ELF-1 (cell line): ENCODE data around the gene TUBB.
A peak's percentile ranks its signal among the peaks of the same experiment; 100 is the strongest.

Experiments used
- DNase-seq: peaks from one replicate; pipeline ENCODE4 v3.0.0-alpha.2; 2016; ENCODE audit warnings: low read depth, low spot score

Gene TUBB

DNA sequence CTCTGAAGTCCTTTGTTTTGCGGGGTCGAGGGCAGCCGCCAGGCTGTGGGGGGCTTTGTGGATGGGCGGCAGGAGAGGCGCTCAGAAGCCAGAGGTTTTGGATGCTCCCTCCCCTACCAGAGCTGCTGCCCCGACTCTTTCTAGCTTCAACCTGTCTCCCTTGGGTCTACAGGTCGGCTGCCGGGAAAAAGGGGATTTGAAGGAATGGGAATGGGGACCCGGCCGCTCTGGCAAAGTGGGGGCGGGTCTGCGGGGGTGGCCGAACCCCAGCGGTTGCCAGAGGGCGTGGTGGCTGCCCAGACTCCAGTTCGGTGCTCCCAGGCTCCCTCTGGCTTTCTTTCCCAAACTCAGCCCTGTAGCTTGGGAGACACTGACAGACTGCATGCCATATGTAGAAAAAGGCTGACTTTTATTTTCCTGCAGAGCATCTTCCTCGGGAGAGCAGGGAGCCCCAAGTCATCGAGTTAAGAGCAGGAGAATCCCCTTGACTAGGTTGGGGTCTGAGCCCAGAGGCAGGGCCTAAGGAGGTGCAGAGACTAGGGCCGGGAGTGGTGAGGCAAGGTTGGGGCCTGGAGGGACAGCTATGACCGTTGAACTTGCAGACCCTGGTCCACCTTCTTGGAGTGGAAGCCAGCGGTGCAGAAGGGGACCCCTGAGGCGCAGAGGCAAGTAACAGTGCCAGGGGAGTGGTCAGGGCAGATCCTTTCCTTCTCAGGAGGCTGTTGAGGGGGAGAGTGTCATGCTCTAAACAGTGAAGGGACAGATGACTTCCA lies 32.3 kb upstream of the TUBB start:
- DNase-seq, result no peak

DNA sequence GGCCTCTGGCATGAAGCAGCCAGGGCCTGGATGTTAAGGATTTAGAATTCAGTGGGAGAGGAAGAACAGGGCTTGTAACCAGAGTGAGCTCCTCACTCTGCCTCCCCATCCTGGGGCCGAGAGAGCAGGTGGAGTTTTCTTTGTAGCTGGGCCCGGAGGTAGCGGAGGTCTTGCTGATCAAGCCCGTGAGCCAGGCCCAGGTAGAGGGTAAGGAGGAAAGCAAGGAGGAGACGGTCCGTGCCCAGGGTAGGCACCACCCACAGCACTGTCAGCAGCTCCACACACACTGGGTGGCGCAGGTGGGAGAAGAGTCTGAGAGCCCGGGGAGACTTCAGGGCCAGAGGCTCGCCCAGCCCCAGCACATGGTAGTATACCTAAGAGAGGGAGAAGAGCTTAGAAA lies 31.6 kb upstream of the TUBB start:
- no peak for DNase-seq

DNA sequence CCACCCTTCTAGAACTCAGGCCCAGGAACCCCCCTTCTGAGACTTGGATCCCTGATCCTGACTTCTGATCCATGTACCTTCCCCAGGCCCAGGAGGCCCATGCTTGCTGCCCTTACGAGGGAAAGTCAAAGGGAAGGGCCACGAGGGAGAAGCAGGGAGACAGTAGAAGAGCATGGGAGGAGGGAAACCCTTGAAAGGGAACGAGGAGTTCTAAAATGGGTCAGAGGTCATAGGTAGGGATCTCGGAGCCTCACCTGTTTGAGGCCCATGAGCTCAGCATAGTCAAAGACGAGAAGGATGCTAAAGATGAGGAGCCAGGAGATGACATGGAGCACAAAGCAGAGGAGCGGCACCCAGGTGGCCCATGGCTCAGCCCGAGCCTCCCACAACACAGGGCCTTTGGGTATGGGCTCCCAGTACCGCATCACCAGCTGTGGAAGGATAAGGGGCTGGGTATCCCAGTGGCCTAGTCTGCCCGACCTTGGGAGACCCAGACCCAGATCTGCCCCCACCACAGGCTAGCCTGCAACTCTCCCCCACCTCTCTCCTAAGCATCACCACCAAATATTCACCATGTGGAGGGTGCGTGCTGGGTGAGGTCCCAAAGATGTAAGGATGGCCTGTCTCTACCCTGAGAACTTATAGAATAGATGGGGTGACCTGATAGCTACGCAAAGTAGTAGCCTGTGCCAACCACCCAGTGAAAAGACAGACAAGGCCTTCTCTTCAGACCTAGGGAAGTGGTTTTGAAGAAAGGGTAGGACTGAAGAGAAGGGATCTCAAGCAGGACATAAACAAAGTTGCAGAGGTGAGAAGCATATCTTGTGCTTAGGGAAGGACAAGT lies 30.9 kb upstream of the TUBB start:
- DNase-seq, result no peak

DNA sequence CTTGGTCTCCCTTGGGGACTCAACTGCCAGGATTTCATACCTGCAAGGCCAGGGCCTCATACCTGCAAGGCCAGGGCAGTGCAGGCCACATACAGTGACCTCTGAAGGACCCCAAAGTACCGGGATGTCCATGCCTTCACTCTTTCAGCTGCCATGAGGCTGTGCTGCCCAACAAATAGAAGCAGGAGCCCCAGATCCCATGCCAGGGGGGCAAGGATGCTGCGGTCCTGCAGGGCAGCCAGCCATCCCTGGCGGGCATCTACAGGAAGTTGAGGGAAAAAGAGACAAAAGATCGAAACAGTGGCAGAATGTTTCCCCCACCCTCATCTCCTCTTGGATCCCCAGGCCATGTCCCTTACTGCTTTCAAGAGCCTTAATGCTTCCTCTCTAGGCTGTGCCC lies 30.2 kb upstream of the TUBB start:
- no peak for DNase-seq

DNA sequence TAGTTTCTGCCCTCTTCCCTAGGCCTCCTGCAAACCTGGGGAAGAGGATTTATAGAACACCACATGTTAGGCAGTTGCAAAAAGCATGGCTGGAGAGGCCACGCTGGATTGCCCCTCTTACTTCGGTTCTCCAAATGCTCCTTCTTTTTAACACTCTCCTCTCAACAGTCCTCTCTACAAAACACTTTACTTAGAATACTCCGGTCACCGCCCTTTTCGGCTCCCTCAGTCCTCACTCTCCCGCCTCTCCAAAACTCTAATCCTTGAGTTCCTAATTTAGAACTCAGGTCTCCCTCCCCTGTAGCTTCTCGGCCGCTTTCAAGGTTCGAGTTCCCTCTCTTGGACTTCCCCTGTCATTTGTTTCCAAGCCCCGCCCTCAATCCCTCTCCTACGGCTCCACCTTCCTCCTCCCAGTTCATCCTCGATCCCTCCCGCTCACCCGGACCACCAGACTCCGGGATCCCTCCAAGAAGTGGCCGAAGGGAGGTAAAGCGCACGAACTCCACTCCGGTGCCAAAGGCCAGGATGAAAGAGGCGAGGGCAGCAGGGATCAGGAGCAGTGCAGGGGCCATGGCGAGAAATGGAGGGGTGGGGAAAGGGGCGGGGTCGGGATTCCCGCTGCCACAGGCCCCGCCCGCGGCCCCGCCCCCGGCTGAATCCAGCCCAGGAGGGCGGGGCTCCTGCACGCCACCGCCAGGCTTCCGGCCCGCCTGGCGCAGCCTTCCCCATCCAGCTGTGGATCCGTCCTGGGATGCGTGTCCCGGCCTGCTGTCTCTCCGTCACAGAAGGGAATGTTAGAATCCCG lies 29.5 kb upstream of the TUBB start, which contains the start of gene NRM:
TSS of gene NRM (minus strand) at position 582 of the 805 bp plus-strand sequence. CDS start at position 572, 10 bp downstream.
- DNase-seq, result peak; percentile 91

DNA sequence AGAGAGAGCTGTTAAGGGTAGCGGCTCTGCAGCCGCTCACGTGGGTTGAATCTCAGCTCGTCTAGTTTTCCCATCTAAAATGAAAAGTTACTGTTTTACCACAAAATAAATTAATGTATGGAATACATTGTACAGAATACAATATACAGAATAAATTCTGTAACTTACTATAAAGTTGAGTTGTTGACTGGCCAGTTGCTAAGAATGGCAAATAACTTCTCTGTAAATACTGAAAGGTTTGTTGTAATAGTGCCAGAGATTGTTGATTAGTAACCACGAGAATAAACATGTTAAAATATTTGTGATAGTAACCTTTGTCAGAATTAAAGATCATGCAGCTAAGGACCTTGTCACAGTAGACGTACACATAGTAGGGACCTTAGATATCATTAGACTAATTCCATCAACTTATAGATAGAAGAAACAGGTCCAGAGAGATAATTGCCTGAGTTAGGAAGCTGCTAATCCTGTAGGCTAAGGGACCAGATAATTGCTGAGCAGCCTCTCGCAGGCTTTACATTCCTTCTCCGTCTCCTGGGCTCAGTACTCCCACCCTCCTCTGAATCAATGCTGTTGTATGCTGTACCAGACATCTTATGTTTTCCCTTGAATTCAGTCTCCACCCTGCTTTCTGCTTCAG lies 28.8 kb upstream of the TUBB start:
- DNase-seq, result peak; percentile 64

DNA sequence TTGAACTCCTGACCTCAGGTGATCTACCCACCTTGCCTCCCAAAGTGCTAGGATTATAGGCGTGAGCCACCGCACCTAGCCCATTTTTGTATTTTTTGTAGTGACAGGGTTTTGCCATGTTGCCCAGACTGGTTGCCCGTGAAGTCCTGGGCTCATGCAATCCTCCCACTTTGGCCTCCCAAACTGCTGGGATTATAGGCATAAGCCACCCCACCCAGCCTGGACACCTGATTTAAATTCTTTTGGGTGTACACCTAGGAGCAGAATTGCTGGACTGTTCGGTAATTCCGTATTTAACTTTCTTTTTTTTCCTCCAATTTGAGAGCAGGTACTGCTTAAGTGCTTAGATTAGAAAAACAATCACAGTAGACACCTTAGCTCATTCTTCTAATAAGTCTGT lies 23.7 kb upstream of the TUBB start:
- DNase-seq, result no peak

DNA sequence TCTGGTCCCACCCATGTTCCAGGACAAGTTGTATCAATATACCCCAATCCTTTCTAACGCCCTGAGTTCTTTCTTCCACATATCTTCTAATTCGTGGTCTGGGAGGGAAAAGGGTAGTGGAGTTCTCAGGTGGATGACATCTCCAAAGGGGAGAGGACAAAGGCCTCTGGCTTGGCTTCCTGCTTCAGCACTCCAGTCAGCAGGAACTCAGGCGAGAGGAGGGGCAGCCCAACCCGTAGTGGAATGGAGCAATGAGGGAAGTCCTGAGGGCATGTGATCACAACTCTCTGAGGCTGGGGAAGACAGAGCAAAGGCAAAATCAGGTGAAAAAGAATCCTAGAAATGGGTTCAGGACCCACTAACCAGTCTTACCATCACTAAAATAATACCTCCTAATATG lies 19.8 kb upstream of the TUBB start:
- DNase-seq, result peak; percentile 88

DNA sequence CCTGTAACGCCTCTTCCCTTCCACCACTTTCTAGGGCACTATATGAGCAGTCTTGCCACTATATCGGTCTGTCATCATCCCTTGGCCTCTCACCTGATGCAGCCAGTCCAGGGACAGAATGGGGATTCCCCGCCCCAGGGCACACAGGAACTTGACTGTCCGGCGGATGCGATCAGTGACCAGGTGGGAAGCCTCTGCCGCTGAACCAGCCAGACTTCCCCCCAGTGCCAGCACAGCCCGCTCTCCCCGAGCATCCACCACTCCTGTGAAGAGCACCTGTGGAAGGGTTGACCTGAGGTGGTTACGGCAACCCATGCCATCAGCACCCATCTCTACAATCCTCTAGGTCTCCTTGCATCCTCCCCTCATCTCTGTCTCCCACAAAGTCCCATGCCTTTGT lies 17.1 kb upstream of the TUBB start:
- DNase-seq, result no peak

DNA sequence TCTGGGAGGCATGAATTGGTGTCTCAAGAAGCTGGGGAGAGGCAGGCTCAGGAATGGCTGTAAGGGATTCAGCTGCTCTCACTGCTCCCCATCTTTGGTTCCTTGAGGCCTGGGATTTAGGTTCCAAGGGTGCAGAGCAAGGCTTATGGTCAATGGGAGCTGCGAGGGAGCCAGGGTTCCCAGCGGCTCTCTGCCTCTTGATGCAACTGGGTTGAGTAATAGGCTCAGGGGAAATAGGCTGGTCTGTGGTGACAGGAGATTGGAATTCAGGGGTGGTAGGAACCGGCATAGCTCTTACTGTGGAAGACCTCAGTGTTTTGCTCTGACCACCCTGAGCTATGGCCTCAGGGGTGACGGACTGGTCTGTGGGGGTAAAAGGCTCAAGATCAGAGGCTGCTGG lies 16.3 kb upstream of the TUBB start:
- peak; percentile 30 for DNase-seq

DNA sequence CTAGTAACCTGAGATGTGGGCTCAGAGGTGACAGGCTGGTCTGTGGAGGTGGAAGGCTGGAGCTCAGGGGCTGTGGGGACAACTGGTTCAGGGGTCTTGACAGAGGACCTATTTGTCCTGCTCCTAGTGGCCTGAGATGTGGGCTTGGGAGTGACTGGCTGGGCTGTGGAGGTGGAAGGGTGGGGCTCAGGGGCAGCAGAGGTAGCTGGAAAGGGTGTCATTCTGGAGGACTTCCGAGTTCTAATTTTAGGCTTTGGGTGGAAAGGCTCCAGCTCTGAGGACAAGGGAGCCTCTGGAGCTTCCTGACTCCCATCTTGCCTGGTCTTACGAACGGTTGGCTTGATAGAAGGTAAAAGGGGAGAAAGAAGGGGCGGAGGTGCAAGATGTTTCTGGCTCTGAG lies 14.5 kb upstream of the TUBB start:
- DNase-seq, result no peak

DNA sequence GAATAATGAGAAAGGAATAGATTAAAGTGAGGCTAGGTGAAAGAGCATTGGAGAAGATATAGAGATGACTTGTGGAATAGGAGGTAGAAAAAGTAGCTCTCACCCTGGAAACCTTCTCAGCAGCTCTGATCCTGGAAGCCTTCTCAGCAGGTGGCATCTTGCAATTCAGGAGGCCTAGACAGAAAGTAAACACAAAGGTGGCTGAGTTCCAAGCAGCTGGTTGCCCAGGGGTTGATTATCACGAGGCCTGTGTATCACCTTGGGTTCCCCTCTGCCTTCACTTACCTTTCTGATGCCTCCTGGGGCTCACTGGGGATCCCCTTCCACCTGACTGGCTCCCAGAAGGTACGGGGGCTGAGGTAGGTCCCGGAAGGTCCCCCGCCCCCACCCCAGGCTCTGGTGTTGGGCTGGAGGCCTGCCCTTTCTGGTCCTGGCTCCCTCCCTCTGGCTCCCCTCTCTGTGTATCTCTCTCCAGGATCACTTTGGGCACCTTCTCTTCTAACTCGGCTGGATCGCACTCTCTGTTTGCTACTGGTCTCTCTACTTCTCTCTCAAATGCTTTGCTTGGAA lies 12.8 kb upstream of the TUBB start:
- no peak for DNase-seq

DNA sequence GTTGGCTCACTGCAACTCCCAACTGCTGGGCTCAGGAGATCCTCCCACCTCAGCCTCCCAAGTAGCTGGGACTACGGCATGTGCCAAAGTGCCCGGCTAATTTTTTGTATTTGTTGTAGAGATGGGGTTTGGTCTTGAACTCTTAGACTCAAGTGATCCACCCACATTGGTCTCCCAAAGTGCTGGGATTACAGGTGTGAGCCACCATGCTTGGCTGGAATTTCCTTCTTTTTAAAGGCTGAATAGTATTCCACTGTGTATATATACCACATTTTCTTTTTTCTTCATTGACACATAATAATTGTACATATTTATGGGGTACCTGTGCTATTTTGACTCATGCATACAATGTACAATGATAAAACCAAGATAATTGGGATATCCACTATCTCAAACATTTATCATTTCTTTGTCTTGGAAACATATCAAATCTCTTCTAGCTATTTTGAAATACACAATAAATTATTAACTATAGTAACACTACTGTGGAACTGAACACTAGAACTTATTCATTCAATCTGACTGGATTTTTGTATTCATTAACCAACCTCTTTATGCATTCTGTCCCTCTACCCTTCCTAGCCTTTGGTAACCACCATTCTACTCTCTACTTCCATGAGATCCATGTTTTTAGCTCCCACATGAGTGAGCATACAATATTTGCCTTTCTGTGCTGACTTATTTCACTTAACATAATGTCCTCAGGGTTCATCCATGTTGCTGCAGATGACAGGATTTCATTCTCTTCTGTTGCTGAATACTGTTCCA lies 10.9 kb upstream of the TUBB start:
- DNase-seq, result no peak

DNA sequence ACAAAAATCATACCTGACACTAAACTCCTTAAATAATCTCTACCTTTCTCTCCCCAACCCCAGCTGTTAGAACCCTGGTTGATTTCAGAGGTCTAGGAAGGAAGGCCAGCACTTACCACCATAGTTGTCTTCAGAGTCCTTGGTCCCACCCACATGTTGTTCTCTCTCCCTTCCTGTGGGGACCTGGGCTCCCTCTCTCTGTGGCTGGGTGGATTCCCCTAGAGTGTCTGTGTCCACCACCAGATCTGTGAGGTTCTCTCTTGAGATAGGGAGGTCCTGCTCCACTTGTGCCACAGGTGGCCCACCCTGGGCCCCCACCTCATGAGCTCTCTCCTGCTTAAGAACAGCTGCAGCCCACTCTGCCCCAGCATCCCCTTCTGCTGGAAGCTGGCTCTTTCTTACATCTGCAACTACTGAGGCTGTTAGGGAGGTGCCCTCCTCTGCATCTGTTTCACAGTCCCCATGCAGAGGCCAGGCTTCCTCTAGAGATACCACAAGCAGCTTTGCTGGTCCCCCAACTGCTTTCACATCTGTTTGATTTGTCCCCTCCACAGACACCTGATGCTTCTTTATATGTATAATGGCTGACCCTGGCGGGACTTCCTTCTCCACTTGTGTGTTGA lies 8.3 kb upstream of the TUBB start:
- DNase-seq, result no peak

DNA sequence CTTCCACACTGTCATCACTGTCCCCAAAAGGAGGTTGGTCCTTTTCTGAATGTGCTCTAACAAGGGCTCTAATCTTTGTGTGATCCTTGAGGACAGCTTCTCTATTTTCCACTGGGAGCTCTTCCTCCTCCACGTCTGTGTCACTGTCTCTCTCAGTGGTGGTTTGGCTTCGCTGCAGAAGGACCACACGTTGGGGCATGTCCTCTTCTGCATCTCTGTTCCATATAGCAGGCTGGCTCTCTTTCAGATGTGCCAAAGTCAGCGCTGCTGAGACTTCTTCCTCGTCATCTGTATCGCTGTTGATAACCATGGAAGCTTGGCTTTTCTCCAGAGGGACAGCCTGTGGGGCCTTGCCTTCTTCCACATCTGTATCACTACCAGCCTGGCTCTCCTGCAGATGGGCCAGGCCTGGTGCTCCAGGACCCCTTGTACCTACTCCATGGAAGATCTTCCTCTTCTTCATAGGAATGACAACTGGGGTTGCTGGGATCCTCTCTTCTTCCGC lies 7.7 kb upstream of the TUBB start:
- no peak for DNase-seq

DNA sequence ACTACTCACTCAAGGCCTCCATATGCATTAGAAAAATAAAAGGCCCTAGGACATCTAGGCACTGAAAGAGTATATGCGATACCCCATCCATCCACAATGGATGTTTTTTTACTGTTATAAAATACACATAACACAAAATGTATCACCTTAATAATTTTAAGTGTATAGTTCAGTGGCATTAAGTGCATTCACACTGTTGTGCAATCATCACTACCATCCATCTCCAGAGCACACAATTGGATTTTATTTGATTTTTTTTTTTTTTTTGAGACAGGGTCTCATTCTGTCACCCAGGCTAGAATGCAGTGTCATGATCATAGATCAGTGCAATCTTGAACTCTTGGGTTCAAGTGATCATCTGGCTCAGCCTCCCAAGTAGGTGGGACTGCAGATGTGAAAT lies 5.9 kb upstream of the TUBB start:
- DNase-seq, result no peak

DNA sequence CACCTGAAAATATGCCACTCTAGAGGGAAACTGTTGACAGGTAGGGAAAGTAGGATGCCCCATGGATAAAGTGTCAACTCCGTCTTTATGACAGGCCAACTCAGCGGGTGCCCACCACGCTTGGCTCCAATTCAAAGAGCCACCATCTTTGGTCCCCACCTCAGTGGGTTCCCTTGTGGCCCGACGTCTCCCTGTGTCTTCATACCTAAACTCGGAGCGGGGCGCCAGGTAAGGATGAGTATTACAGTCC lies 3.3 kb upstream of the TUBB start:
- no peak for DNase-seq

DNA sequence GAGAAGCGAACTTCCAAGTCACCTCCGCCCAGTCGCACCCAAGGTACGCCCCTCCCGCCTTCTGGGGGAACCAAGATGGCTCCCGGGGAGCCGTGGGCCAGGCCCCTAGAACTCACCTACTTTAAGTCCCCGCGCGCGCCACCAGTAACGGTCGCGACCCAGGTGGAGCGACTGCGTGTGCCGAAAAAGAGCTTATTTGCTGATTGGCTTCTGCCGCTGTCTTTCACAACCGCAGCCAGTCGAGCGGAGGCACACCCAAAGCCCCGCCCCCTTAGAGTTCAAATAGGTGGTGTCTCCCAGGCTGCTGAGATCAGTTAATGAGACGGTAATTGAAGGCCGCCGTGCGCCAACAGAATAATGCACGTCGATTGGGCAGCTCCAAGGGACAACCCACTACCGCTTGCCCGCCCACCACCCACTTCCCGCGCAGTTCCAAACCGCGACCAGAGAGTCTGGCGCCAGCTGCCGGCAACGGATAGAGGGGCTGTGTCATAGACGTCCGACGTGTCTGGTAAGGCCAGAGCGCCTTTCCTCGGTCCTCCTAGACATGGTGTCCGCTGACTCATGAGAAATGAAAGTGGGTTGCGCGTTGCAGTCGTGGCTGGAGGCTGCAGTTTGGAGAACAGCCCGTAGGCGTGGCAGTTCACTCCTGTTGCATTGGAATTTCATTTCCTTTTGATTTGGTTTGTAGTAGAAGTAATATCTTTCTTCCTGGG lies 2.9 kb upstream of the TUBB start, which contains the start of gene MDC1:
TSS of gene MDC1 (minus strand) at position 153 of the 716 bp plus-strand sequence. CDS start 2,106 bp downstream, outside the sequence.
- DNase-seq, result peak; percentile 100
